D341Med (cell line): ENCODE data around the gene CACNG6.

ENCODE experiments used
- DNase-seq: peaks from one replicate; pipeline ENCODE4 v3.0.0; 2012; ENCODE audit warnings: low spot score

Gene CACNG6

DNA sequence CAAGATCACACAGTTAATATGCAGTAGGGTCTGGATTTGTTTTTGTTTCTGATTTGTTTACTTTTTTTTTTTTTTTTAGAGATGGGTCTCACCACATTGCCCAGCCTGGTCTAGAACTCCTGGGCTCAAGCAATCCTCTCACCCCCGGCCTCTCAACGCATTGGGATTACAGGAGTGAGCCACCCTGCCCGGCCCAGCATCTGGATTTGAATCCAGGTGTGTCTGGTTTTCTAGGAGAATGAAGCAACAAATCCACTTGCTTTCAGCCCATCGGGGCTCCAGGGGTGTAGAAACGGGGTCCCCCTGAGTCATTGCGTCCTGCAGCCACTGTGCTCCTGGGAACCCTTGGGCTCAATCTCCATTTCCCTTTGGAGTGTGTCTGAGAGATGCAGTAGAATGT is 22.1 kb upstream of the CACNG6 start:
- DNase-seq: no peak

DNA sequence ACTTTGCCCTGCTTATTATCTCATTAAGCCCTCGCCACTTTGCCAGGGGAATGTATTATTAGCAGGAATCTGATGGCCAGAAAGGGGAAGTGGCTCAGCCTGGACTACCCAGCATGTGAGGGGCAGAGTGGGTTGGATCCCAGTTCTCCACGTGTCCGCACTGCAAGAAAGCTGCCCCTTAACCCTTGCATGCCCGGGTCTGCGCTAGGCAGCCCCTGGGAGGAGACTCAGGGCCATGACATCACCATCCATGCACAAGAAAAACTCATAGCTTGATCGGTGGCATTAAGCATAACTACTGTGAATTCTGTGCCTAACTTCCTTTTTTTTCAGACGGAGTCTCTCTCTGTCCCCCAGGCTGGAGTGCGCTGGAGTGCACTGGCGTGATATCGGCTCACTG is 19.8 kb upstream of the CACNG6 start:
- no peak for DNase-seq

DNA sequence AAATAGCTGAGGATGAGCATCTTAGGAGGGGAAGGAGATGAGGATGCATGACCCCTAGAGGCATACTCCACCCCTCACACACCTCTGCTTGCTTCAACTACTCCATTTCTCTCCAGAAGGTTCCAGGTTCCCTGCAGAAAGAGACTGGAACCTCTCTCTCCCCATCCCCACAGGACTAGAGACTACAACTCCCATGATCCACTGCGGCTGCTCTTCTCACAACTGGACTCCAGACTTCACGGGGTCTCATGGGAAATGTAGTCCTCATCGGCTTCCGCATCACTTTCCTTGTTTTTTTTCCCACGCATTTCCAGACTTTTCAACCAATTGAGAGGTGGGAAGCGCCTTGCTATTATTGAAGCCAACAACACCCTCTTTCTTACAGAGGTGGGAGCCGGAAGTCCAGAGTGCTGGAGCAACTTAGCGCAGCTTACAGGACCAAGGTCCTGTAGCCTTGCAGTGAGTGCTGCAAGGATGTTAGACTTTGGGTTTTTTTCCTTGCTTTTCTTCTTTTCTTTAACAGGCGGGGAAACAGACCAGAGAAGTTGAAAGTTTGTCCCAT is 13.9 kb upstream of the CACNG6 start:
- DNase-seq: peak; percentile 80

DNA sequence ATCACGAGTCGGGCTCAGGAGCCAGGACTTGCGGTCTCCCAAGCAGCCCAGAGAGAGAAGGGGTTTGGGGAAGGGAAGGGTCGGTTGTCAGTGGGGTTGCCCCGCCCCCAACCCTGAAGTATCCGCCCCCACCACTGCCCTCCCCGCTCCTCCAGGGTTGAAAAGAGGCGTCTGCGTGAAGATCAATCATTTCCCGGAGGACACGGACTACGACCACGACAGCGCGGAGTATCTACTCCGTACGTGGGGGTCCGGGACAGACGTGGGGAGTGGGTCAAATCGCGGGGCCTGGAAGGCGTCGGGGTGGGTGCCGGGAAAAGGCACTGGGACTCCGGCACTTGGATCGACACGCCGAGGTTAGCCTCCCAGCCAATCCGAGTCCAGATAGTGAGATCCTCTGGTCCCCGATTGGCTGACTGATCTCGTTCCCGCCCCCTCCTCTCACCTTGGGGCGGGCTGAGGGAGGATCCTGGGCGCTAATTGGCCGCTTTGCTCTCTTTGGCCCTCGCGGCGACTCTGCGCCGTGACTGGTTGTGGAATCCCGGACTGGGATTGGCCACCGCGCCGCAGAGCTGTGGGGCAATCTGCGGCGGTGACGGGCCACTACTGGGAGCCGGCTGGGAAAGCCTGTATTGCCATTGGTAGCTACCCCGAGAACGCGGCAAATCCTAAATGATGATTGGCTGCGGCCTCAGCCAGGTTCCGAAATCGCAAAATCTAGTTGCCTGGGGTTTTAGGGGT is 13.3 kb upstream of the CACNG6 start:
- DNase-seq: no peak

DNA sequence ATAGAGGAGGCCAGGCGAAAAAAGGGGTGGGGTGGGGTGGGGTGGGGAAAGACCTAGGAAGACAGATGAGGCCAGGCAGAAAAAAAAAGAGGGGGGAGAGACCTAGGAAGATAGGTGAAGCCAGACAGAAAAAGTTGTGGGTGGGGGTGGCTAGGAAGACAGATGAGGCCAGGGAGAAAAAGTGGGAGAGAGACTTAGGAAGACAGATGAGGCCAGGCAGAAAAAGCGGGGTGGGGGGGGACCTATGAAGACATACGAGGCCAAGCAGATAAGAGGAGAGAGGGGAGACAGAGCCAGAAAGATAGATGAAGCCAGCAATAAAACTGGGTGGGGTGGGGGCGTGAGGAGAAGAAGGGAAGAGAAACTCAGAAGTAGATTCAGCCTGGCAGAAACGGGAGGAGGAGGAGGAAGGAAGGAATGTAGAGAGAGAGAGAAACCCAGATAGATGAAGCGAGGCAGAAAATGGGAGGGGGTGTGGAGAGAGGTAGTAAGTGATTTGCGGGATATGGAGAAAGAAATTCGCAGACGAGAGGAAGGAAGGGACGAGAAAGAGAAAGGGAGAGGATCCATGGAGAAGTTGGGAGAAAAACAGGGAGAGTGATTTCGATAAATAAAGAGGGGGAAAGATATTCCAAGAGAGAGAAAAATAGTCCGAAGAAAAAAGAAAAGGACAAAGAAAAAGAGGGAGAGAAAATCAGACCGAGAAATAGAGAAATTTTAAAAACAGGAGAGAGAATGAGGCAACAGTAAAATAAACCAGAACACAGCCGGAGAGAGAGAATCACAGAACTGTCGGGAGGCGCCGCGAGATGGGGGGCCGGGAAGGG is 12.2 kb upstream of the CACNG6 start:
- no peak for DNase-seq

DNA sequence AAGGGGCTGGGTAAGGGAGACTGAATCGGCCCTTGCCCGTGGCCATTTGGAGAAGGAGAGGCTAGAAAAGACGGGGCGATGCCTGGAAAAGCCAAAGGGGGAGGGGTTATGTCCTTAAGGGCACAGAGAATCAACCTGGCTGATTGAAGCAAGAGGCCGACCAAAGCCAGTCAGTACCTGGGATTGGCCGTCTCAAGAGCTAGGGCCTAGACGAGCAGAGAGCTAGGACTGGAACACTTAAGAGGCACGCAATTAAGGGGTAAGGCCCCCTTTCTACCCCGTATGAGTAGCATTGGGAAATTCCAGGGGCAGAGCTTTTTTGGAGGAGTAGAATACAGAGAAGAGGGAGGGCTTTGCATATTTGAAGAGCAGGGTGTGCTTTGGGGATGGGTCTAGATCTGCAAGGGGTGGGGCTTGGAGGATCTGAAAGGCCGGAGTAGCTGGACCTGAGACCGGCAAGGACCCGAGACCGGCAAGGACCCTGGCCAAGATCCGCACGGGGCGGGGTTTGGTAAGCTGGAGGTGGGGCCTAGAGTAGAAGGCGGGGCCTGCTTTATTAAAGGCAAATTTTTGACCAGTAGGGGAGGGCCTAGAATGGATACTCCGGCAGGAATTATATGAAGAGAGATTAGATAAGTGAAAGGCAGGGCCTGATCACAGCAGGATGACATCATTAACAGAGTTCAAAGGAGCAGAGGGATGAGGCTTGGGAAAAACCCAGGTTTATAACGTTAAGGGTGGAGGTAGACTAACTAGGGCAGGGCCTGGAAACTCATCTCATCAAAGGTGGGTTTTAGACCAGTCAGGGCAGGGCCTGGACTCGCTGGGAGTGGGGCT is 10.7 kb upstream of the CACNG6 start:
- no peak for DNase-seq

DNA sequence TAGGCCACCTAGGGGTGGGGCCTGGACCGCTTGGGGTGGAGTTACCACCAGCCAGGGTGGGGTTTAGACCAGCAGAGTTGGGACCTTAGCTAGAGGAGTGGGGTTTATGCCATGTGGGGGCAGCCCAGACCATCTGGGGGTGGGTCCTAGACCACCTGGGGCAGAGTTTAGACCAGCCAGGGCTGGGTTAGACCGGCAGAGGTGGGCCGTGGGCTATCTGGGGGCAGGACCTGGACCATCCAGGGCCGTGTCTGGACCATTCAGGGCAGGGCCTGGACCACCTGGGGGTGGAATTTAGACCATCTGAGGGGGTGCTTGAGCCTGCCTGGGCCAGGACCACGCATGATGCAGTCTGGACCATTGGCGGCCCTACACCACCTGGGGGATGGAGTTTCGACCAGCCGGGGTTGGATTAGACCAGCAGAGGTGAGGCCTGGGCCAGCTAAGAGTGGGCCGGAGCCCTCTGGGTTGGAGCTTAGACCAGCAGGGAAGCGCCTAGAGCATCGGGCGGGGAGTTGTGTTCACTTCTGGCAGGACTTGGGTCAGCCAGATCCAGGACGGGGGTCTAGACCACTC is 10.0 kb upstream of the CACNG6 start:
- no peak for DNase-seq

DNA sequence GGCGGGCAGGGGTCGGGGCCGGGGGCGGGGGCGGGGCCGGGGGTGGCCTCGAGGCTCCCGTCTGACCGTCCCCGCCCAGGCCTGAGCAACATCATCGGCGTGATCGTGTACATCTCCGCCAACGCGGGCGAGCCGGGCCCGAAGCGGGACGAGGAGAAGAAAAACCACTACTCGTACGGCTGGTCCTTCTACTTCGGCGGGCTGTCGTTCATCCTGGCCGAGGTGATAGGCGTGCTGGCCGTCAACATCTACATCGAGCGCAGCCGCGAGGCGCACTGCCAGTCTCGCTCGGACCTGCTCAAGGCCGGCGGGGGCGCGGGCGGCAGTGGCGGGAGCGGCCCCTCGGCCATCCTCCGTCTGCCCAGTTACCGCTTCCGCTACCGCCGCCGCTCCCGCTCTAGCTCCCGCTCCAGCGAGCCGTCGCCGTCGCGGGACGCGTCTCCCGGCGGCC is 9.4 kb upstream of the CACNG6 start:
- DNase-seq: no peak

DNA sequence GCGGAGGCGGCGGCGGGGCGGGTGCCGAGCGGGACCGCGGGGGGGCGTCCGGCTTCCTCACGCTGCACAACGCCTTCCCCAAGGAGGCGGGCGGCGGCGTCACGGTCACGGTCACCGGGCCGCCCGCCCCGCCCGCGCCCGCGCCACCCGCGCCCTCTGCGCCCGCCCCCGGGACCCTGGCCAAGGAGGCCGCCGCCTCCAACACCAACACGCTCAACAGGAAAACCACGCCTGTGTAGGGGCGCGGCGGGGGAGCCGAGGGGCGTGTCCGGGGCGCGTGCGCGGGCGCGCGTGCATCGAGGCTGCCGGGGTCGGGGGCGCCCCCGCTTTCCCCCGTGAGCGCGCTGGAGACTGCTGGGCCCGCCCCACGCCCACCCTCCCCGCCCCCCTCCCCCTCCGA is 8.8 kb upstream of the CACNG6 start:
- DNase-seq: no peak

DNA sequence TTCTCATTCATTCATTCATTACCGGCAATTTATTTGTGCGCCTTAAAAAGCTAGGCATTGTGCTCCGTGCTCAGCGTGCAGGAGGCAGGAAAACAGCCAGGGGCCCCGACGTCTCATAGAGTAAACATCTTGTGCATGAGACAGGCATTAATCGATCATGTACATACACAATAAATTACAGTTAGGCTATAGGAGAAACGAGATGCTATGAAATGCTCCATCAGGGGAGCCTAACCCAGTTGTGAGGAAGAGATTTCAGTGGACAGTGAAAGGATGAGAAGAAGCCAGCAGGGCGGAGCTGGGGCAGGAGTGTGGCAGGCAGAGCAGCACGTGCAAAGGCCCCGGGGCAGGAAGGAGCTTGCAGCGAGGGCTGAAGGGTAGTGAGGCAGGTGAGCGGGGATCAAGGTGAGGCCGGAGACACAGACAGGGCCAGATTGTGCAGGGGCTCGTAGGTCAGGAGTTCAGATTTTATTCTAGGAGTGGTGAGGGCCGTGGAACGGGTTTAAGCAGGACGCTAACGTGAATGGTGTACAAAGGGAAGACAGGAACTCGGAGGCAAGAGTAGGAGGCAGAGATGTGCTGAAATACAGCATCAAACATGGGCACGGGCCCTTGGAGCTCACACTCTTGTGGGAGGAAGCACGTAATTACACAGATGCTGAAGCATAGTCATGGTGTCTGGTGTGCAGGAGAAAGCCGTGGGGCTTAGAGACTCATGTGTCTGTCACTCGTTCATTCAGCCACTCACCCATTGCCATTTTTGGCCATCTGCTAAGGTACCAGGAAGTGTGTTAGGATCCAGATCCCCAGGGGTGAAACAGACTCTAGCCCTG is 7.8 kb upstream of the CACNG6 start:
- no peak for DNase-seq

DNA sequence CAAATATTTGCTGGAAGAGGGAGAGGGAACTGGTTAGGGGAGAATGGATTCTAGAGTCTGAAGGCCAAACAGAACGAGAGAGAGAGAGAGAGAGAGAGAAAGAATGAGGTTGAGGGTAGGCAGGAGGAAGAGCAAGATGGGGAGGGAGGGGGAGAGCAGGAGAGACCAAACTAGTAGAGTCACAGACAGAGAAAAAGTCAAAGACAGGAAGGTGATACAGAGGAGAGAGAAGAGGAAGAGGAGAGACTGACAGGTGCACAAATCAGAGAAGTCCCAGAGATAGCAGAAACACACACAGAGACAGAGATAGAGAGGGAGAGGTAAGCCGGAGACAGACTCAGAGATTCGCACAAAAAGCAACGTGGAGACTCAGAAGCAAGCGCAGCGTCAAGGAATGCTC is 5.6 kb upstream of the CACNG6 start:
- DNase-seq: no peak

DNA sequence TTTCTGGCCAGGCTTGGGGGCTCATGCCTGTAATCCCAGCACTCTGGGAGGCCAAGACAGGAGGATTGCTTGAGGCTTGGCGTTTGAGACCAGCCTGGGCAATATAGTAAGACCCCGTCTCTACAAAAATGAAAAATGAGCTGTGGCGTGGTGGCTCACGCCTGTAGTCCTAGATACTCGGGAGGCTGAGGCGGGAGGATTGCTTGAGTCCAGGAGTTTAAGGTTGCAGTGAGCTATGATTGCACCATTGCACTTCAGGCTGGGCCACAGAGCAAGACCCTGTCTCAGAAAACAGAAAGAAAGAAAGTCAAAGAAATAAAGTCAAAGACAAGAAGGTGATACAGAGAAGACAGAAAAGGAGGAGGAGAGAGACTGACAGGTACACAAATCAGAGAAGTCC is 2.5 kb upstream of the CACNG6 start:
- DNase-seq: no peak

DNA sequence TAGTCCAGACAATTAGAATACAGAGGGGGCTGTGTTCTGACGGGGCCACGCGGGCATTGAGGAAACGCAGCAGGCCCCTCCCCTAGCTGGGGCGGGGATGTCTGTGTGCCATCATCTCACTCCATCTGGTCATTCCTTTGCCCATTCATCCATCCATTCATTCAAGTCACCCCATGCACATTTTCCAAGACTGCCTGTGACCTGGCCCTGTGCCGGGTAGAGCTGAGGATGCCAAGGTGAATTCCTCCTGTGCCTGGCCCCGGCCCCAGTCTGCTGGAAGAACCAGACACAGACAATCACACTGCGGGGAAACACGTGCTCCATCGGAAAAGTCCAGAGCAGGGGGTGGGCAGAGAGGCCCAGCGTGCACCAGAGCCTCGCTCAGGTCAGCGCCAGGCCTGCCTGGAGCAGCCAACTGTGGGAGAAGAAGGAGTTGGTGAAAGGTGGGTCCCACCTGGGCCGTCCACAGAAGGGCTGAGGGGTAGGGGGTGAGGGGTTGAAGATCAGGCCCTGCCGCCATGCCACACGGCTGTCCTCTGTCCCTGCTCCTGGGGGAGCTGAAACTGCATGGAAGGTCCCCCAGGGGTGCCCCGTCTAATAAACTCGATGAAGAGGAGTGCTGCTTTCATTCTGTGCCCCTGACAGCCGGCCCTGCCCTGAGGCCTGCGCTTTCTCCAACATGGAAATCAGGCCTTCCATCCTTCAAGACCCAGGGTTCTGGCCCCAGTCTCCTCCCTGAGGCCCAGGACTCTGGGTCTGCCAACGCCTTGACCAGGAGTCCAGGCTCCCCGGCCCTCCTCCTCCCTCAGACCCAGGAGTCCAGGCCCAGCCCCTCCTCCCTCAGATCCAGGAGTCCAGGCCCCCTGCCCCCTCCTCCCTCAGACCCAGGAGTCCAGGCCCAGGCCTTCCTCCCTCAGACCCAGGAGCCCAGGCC is 1.6 kb upstream of the CACNG6 start:
- no peak for DNase-seq

DNA sequence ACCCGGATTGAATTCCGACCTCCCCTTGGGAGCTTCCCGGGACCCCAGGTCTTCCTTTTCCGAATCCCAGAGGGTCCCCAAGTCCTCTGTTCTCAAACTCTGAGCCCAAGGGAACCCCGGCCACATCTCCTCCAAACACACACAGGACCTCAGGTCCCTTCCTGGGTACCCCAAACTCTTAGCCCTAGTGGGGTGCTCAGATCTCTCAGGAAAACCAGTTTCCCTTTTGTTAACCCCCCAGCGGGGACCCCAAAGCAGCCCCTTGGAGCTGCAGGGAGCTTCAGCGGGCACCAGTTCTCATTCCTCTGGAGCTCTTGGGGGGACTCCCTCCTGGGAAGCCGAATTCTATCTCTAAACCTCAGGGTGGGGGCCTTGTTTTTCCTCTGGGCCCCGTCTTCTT is 774 bp downstream of the CACNG6 start:
- DNase-seq: peak; percentile 18

DNA sequence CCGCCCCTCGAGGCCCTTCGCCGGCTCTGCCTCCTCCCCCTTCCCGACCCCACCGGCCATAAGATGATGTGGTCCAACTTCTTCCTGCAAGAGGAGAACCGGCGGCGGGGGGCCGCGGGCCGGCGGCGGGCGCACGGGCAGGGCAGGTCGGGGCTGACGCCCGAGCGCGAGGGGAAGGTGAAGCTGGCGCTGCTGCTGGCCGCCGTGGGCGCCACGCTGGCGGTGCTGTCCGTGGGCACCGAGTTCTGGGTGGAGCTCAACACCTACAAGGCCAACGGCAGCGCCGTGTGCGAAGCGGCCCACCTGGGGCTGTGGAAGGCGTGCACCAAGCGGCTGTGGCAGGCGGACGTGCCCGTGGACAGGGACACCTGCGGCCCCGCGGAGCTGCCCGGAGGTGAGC is 1.4 kb downstream of the CACNG6 start:
- DNase-seq: peak; percentile 27

DNA sequence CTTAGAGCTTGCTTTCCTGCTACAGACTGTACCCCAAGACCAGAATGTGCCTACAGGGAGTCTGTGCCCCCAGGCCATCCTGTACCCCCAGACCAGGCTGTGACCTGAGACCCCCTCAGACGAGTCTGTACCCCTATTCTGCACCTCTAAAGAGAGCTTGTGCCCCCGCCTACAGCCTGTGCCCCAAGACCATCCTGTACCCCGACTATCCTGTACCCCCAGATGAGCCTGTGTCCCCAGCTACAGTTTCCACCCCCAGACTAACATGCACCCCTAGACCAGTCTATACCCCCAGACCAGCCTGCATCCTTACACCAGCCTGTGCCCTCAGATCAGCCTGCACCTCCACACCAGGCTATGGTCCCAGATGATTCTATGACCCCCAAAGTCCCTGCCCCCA is 2.0 kb downstream of the CACNG6 start:
- DNase-seq: no peak

DNA sequence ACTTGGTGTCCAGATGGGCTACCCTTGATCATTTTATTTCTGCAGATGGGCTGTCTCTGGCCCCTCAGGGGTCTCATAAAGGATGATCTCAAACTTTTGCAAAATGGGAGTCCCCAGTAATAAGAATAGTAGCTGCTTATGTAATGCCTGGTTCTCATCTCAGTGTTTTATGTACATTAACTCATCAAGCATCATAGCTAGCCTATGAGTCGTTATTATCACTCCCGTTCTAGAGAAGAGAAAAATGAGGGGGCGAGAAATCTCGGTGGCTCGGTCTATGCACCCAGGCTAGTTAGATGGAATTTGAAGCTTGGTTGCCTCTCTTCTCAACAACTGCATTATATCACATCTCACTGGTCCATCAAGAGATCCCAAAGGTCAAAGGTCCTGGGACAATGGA is 3.4 kb downstream of the CACNG6 start:
- DNase-seq: no peak

DNA sequence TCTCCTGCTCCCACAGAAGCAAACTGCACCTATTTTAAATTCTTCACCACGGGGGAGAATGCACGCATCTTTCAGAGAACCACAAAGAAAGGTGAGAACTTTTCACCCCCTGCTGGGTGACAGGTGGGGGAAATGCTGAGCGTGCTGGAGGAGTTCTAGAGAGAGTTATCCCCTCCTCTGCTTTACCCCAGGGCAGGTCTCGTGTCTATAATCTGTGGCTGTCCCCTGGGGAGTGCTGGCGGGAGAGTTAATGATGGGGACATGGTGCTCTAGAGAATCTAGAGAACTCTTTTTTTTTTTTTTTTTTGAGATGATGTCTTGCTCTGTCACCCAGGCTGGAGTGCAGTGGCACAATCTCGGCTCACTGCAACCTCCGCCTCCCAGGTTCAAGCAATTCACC is 6.8 kb downstream of the CACNG6 start:
- no peak for DNase-seq

DNA sequence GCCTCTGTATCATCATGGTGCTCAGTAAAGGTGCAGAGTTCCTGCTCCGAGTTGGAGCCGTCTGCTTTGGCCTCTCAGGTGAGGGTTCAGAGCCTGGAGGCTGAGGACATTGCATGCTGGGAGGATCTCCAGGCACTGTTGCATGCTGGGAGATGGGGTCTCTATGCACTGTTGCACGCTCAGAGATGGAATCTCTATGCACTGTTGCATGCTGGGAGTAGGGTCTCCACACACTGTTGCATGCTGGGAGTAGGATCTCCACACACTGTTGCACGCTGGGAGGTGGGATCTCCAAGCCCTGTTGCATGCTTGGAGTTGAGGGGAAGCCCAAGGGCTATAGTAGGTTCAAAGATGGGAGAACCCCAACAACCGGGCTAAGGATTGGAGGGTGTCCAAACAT is 8.3 kb downstream of the CACNG6 start:
- DNase-seq: no peak

DNA sequence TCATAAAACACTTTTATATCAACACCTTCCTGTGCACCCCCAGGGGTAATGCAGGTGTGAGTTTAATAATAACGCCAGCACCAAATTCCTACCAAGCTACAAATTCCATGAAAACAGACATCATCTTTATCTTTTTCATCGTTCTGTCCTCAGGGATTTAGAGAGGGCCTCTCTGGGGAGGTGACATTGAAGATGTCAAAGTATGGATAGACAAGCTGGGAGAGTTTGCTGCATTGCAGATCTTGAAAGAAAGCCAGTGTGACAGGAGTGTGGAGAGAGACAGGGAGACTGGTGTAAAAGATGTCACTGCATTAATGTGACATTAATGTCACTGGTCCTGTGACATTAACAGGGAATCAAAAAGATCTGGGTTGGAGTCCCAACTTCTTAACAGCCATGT is 10.1 kb downstream of the CACNG6 start:
- no peak for DNase-seq
